H9 (cell line): ENCODE measurements around the gene SF1. TPM values are rescaled to one million over a fixed set of nuclear protein-coding genes. Genes with fewer than 3 reads are reported as not detected.

ENCODE experiments used
- DNase-seq: peaks from one replicate; pipeline ENCODE4 v3.0.0-alpha.2; 2017
- H2AFZ ChIP-seq: one replicate; pipeline ENCODE4 v1.6.1; 2013; ENCODE audit warnings: mild to moderate bottlenecking, low read length, control low read depth, moderate library complexity
- H2AK5ac ChIP-seq: 2 replicates; pipeline ENCODE4 v1.6.1; 2013; ENCODE audit warnings: low read length, control low read depth, mixed read lengths; ENCODE audit not compliant: insufficient read length
- H2BK120ac ChIP-seq: one replicate; pipeline ENCODE4 v1.6.1; 2013; ENCODE audit warnings: low read depth, mild to moderate bottlenecking, low read length, control low read depth, inconsistent platforms; ENCODE audit not compliant: poor library complexity, severe bottlenecking
- H2BK12ac ChIP-seq: 2 replicates; pipeline ENCODE4 v1.6.1; 2013; ENCODE audit warnings: low read length, control low read depth, mixed read lengths, low read depth; ENCODE audit not compliant: insufficient read length
- H2BK15ac ChIP-seq: 2 replicates; pipeline ENCODE4 v1.6.1; 2013; ENCODE audit warnings: low read depth, low read length, control low read depth
- H2BK20ac ChIP-seq: one replicate; pipeline ENCODE4 v1.6.1; 2013; ENCODE audit warnings: low read depth, mild to moderate bottlenecking, low read length, control low read depth, inconsistent platforms; ENCODE audit not compliant: poor library complexity, severe bottlenecking
- H2BK5ac ChIP-seq: 2 replicates; pipeline ENCODE4 v1.6.1; 2013; ENCODE audit warnings: low read length, control low read depth, mixed read lengths; ENCODE audit not compliant: insufficient read length
- H3K14ac ChIP-seq: 2 replicates; pipeline ENCODE4 v1.6.1; 2013; ENCODE audit warnings: low read length, control low read depth; ENCODE audit not compliant: insufficient read depth
- H3K18ac ChIP-seq: 2 replicates; pipeline ENCODE4 v1.6.1; 2013; ENCODE audit warnings: low read depth, mild to moderate bottlenecking, mixed read lengths, low read length, control low read depth; ENCODE audit not compliant: insufficient read length
- H3K23ac ChIP-seq: 2 replicates; pipeline ENCODE4 v1.6.1; 2013; ENCODE audit warnings: low read length, control low read depth, mixed read lengths, low read depth; ENCODE audit not compliant: insufficient read length
- H3K23me2 ChIP-seq: 2 replicates; pipeline ENCODE4 v1.6.1; 2013; ENCODE audit warnings: low read depth, mild to moderate bottlenecking, mixed read lengths, low read length, control low read depth; ENCODE audit not compliant: insufficient read length, poor library complexity, severe bottlenecking
- H3K27ac ChIP-seq: 2 replicates; pipeline ENCODE4 v1.5.1; 2013; ENCODE audit warnings: low read length, control low read depth, mixed read lengths, low read depth; ENCODE audit not compliant: insufficient read length
- H3K27me3 ChIP-seq: 2 replicates; pipeline ENCODE4 v1.6.1; 2013; ENCODE audit warnings: low read length, control low read depth, inconsistent platforms; ENCODE audit not compliant: insufficient read depth
- H3K4ac ChIP-seq: 2 replicates; pipeline ENCODE4 v1.6.1; 2013; ENCODE audit warnings: low read depth, mild to moderate bottlenecking, control low read depth, inconsistent platforms, low read length, moderate library complexity
- H3K4me1 ChIP-seq: 2 replicates; pipeline ENCODE4 v1.6.1; 2013; ENCODE audit warnings: low read length, control low read depth, inconsistent platforms; ENCODE audit not compliant: insufficient read depth
- H3K4me2 ChIP-seq: 2 replicates; pipeline ENCODE4 v1.6.1; 2013; ENCODE audit warnings: low read length, control low read depth, mixed read lengths; ENCODE audit not compliant: insufficient read length, insufficient read depth
- H3K56ac ChIP-seq: 2 replicates; pipeline ENCODE4 v1.6.1; 2013; ENCODE audit warnings: low read depth, mild to moderate bottlenecking, mixed read lengths, low read length, control low read depth; ENCODE audit not compliant: insufficient read length
- H3K79me1 ChIP-seq: 2 replicates; pipeline ENCODE4 v1.6.1; 2013; ENCODE audit warnings: low read depth, mild to moderate bottlenecking, moderate library complexity, low read length, control low read depth, inconsistent platforms; ENCODE audit not compliant: insufficient read depth, poor library complexity, severe bottlenecking
- H3K79me2 ChIP-seq: 2 replicates; pipeline ENCODE4 v1.6.1; 2013; ENCODE audit warnings: low read length, control low read depth, inconsistent platforms; ENCODE audit not compliant: insufficient read depth
- H3K9ac ChIP-seq: 2 replicates; pipeline ENCODE4 v1.6.1; 2013; ENCODE audit warnings: low read length, control low read depth, mixed read lengths; ENCODE audit not compliant: insufficient read length; ENCODE audit errors: extremely low read depth
- H3K9me3 ChIP-seq: one replicate; pipeline ENCODE4 v1.6.1; 2013; ENCODE audit warnings: low read depth, low read length, inconsistent platforms; ENCODE audit not compliant: control insufficient read depth
- H3T11ph ChIP-seq: one replicate; pipeline ENCODE4 v1.6.1; 2013; ENCODE audit warnings: mild to moderate bottlenecking, low read length, control low read depth, inconsistent platforms
- H4K20me1 ChIP-seq: one replicate; pipeline ENCODE4 v1.6.1; 2013; ENCODE audit not compliant: control insufficient read depth, insufficient read length, insufficient read depth
- H4K5ac ChIP-seq: 2 replicates; pipeline ENCODE4 v1.6.1; 2013; ENCODE audit warnings: low read depth, mild to moderate bottlenecking, mixed read lengths, low read length, control low read depth; ENCODE audit not compliant: insufficient read length
- H4K8ac ChIP-seq: replicated peaks from 2 replicates; pipeline ENCODE4 v1.6.1; 2013; ENCODE audit warnings: low read length, control low read depth, mixed read lengths, low read depth; ENCODE audit not compliant: insufficient read length
- H4K91ac ChIP-seq: 2 replicates; pipeline ENCODE4 v1.6.1; 2013; ENCODE audit warnings: low read depth, mild to moderate bottlenecking, moderate library complexity, mixed read lengths, low read length, control low read depth; ENCODE audit not compliant: insufficient read length
- H3K27ac Mint-ChIP-seq, 3 experiments: 2 replicates in 2 of 3; 3 replicates in 1 of 3; pipeline ENCODE4 v1.8.0; 2020 to 2021; ENCODE audit warnings: mixed read lengths in 3 of 3, mild to moderate bottlenecking in 1 of 3, moderate library complexity in 1 of 3
- H3K27me3 Mint-ChIP-seq: 2 replicates; pipeline ENCODE4 v1.8.0; 2021; ENCODE audit warnings: low read depth, mild to moderate bottlenecking, moderate library complexity, mixed read lengths
- H3K36me3 Mint-ChIP-seq, 3 experiments: 2 replicates in 2 of 3; 3 replicates in 1 of 3; pipeline ENCODE4 v1.8.0; 2020 to 2021; ENCODE audit warnings: low read depth in 3 of 3, mixed read lengths in 3 of 3; ENCODE audit not compliant: insufficient read depth in 1 of 3
- H3K4me1 Mint-ChIP-seq, 2 experiments: 2 replicates each; pipeline ENCODE4 v1.8.0; 2020; ENCODE audit warnings: mixed read lengths in 2 of 2
- H3K4me3 Mint-ChIP-seq, 2 experiments: 2 replicates in 1 of 2; 3 replicates in 1 of 2; pipeline ENCODE4 v1.8.0; 2020 to 2021; ENCODE audit warnings: mild to moderate bottlenecking in 2 of 2, mixed read lengths in 2 of 2, moderate library complexity in 1 of 2
- H3K9me3 Mint-ChIP-seq, 2 experiments: 2 replicates in 1 of 2; 3 replicates in 1 of 2; pipeline ENCODE4 v1.8.0; 2020; ENCODE audit warnings: mild to moderate bottlenecking in 2 of 2, mixed read lengths in 2 of 2, moderate library complexity in 1 of 2
- WGBS: extraction: QIAGEN DNeasy Blood & Tissue Kit; methylation state at CpG from one replicate; pipeline ENCODE4 v1.1.7; 2013; ENCODE audit warnings: missing lambda C conversion rate, low lambda C conversion rate, mixed read lengths; ENCODE audit not compliant: insufficient read length; ENCODE audit errors: extremely low coverage; 5-methylcytosine and 5-hydroxymethylcytosine counted together
- total RNA-seq: library from RNA; stranded (reverse); gene quantifications from 2 replicates; pipeline ENCODE4 v1.2.1, GENCODE V29; 2021
- TF ChIP-seq, protein P1 (sequence below): fragments of 200-600 bp; sonication (generic); conservative IDR thresholded peaks from 3 replicates; pipeline ENCODE4 v1.8.0; 2021; ENCODE audit warnings: antibody characterized with exemption, mild to moderate bottlenecking

SF1 gene
- total RNA-seq, 1 experiment from 2014 or later, result 528 TPM

DNA sequence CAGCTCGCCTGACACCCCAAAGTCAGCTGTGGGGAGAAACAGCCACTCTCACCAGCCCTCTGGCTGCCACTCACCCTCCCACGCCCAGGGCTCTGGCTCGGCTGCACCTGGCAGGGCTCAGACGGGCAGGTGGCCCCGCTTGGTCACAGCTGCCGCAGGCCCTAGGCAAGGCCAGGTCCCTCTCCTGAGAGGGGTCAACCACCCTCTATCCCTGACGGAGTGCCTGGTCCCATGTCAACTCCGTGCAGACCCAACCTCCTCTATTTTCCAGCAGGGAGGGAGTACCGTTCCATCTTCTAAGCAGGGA is 22.8 kb upstream of the SF1 start:
- no peak overlapping the region for H2BK5ac ChIP-seq

More for the DNA sequence above, 22.8 kb upstream of the SF1 start:
- no peaks in the 10 kb centered on the region for H3K9me3 Mint-ChIP-seq
- Histone ChIP-seq H2AFZ (no peak overlapping the region), H2BK120ac (no peak overlapping the region), H4K20me1 (no peaks in the 10 kb centered on the region), H3K79me1 (no peaks in the 10 kb centered on the region), H3K14ac (no peak overlapping the region), H3K23me2 (peaks cover 8% of the 10 kb centered on the region), H2BK15ac (no peak overlapping the region), H3K9me3 (no peaks in the 10 kb centered on the region), H3K9ac (no peak overlapping the region), H3T11ph (no peak overlapping the region), H4K8ac (no peak overlapping the region), H3K4ac (no peak overlapping the region), H2BK12ac (no peak overlapping the region), H3K18ac (no peak overlapping the region), H3K79me2 (no peaks in the 10 kb centered on the region), H4K5ac (no peak overlapping the region), H3K4me2 (no peak overlapping the region), H3K27me3 (no peaks in the 10 kb centered on the region), H4K91ac (no peak overlapping the region), H3K56ac (no peak overlapping the region), H3K23ac (no peak overlapping the region), H2BK20ac (no peak overlapping the region), H2AK5ac (no peak overlapping the region), H3K27ac (no peak overlapping the region), H3K4me1 (no peaks in the 10 kb centered on the region)
- peaks cover 2 to 26% (median 15%) of the 10 kb centered on the region in 3 experiments; a peak in 6 of 7 replicates for H3K36me3 Mint-ChIP-seq
- peak; percentile 20 for DNase-seq
- H3K27ac Mint-ChIP-seq, result no peak overlapping the region
- H3K4me3 Mint-ChIP-seq, result no peak overlapping the region
- H3K27me3 Mint-ChIP-seq, result no peaks in the 10 kb centered on the region
- WGBS, result no CpG with 5 or more reads among the region's 9 CpGs
- TF ChIP-seq, protein P1, sequence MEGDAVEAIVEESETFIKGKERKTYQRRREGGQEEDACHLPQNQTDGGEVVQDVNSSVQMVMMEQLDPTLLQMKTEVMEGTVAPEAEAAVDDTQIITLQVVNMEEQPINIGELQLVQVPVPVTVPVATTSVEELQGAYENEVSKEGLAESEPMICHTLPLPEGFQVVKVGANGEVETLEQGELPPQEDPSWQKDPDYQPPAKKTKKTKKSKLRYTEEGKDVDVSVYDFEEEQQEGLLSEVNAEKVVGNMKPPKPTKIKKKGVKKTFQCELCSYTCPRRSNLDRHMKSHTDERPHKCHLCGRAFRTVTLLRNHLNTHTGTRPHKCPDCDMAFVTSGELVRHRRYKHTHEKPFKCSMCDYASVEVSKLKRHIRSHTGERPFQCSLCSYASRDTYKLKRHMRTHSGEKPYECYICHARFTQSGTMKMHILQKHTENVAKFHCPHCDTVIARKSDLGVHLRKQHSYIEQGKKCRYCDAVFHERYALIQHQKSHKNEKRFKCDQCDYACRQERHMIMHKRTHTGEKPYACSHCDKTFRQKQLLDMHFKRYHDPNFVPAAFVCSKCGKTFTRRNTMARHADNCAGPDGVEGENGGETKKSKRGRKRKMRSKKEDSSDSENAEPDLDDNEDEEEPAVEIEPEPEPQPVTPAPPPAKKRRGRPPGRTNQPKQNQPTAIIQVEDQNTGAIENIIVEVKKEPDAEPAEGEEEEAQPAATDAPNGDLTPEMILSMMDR, result no peak
- H3K4me1 Mint-ChIP-seq, result peaks cover 11 to 14% of the 10 kb centered on the region in 2 experiments
